Activated CD4-positive, alpha-beta memory T cell treated with anti-CD3 and anti-CD28 coated beads, Interleukin-2, amount 10 ng/mL, durations not matched to agents 7 days and 5 days (primary cell): ENCODE measurements around the gene IMP3. TPM values are rescaled to one million over a fixed set of nuclear protein-coding genes. Genes with fewer than 3 reads are reported as not detected.

Experiments used
- CTCF ChIA-PET: fragments of 350-600 bp; sonication (Branson Sonifier 250); formaldehyde crosslinking; loops from one replicate; lab custom pipeline; 2021; ENCODE audit warnings: antibody characterized with exemption, inconsistent platforms; lab: Charles Lee
- POLR2A ChIA-PET: fragments of 350-600 bp; sonication (Branson Sonifier 250); formaldehyde crosslinking; loops from one replicate; lab custom pipeline; 2021; ENCODE audit warnings: antibody characterized with exemption; lab: Charles Lee
- DNase-seq: peaks from one replicate; pipeline ENCODE4 v3.0.0-alpha.2; 2020
- H3K27ac Mint-ChIP-seq: one replicate; pipeline ENCODE4 v1.8.0; 2021; ENCODE audit warnings: mild to moderate bottlenecking, mixed read lengths
- H3K27me3 Mint-ChIP-seq: one replicate; pipeline ENCODE4 v1.8.0; 2021; ENCODE audit warnings: mixed read lengths
- H3K36me3 Mint-ChIP-seq: one replicate; pipeline ENCODE4 v1.8.0; 2021; ENCODE audit warnings: low read depth, mixed read lengths
- H3K4me1 Mint-ChIP-seq: one replicate; pipeline ENCODE4 v1.8.0; 2021; ENCODE audit warnings: mixed read lengths
- H3K4me3 Mint-ChIP-seq: one replicate; pipeline ENCODE4 v1.8.0; 2021; ENCODE audit warnings: mild to moderate bottlenecking, mixed read lengths
- H3K9me3 Mint-ChIP-seq: one replicate; pipeline ENCODE4 v1.8.0; 2021; ENCODE audit warnings: mixed read lengths
- total RNA-seq, 2 experiments: library from RNA; stranded (reverse); gene quantifications; one replicate each; pipeline ENCODE4 v1.2.3, GENCODE V29; 2021

Gene IMP3
- total RNA-seq, 2 experiments from 2014 or later, result 72.3 to 75.5 TPM

GRCh38 chr15:75666823-75667501 lies 26.9 kb upstream of the IMP3 start:
- peaks cover 8% of the 10 kb centered on the region for H3K4me1 Mint-ChIP-seq
- no peaks in the 10 kb centered on the region for H3K9me3 Mint-ChIP-seq
- H3K4me3 Mint-ChIP-seq, result no peak overlapping the region
- ChIA-PET CTCF (no interaction called here), POLR2A (interaction anchor here (1.8 kb wide), 1 partner anchor 27 kb away, joined by 5 read pairs; the partner anchor contains the start of gene IMP3)
- DNase-seq, result no peak
- no peaks in the 10 kb centered on the region for H3K36me3 Mint-ChIP-seq
- H3K27me3 Mint-ChIP-seq, result no peaks in the 10 kb centered on the region
- no peak overlapping the region for H3K27ac Mint-ChIP-seq

- CTCF ChIA-PET, result interaction anchor here (1.3 kb wide), 1 partner anchor 17 kb away, joined by 4 read pairs; the partner anchor contains the start of gene SNX33
- Mint-ChIP-seq H3K27ac (no peak overlapping the region), H3K36me3 (no peaks in the 10 kb centered on the region), H3K27me3 (no peaks in the 10 kb centered on the region), H3K9me3 (no peaks in the 10 kb centered on the region), H3K4me1 (peaks cover 8% of the 10 kb centered on the region), H3K4me3 (no peak overlapping the region)
- DNase-seq, result no peak
- POLR2A ChIA-PET, result no interaction called here
These were observed 24.0 kb upstream of the IMP3 start for GRCh38 chr15:75663931-75664421.

GRCh38 chr15:75662823-75663519 lies 22.9 kb upstream of the IMP3 start:
- POLR2A ChIA-PET, result no interaction called here
- CTCF ChIA-PET, result no interaction called here
- H3K4me1 Mint-ChIP-seq, result peaks cover 8% of the 10 kb centered on the region
- H3K4me3 Mint-ChIP-seq, result no peak overlapping the region
- no peaks in the 10 kb centered on the region for H3K9me3 Mint-ChIP-seq
- no peaks in the 10 kb centered on the region for H3K27me3 Mint-ChIP-seq
- H3K27ac Mint-ChIP-seq, result no peak overlapping the region
- H3K36me3 Mint-ChIP-seq, result no peaks in the 10 kb centered on the region
- no peak for DNase-seq

- H3K4me1 Mint-ChIP-seq, result peaks cover 8% of the 10 kb centered on the region
- no peaks in the 10 kb centered on the region for H3K27me3 Mint-ChIP-seq
- ChIA-PET POLR2A (interaction anchor here (0.9 to 1.0 kb wide), 2 partner anchors 15 to 83 kb away, joined by 3 read pairs; partner anchors contain the start of gene PTPN9), CTCF (no interaction called here)
- H3K27ac Mint-ChIP-seq, result no peak overlapping the region
- H3K36me3 Mint-ChIP-seq, result no peaks in the 10 kb centered on the region
- H3K4me3 Mint-ChIP-seq, result no peak overlapping the region
- no peak for DNase-seq
- H3K9me3 Mint-ChIP-seq, result no peaks in the 10 kb centered on the region
These were observed 21.7 kb upstream of the IMP3 start for GRCh38 chr15:75661756-75662140.

GRCh38 chr15:75661100-75661755 lies 21.2 kb upstream of the IMP3 start:
- DNase-seq, result no peak
- Mint-ChIP-seq H3K4me1 (peaks cover 4% of the 10 kb centered on the region), H3K9me3 (no peaks in the 10 kb centered on the region), H3K36me3 (no peaks in the 10 kb centered on the region), H3K27me3 (no peaks in the 10 kb centered on the region), H3K4me3 (no peak overlapping the region), H3K27ac (no peak overlapping the region)
- CTCF ChIA-PET, result no interaction called here
- POLR2A ChIA-PET, result interaction anchor here (0.7 to 1.0 kb wide), 3 partner anchors 14 to 82 kb away, joined by 3 read pairs; partner anchors contain the start of gene PTPN9

- Mint-ChIP-seq H3K27ac (no peak overlapping the region), H3K36me3 (no peaks in the 10 kb centered on the region), H3K4me3 (no peak overlapping the region), H3K27me3 (no peaks in the 10 kb centered on the region), H3K9me3 (no peaks in the 10 kb centered on the region), H3K4me1 (no peaks in the 10 kb centered on the region)
- CTCF ChIA-PET, result no interaction called here
- no peak for DNase-seq
- POLR2A ChIA-PET, result interaction anchor here (0.8 kb wide), 1 partner anchor 11 kb away, joined by 3 read pairs; no protein-coding TSS in a partner anchor
These were observed 20.1 kb upstream of the IMP3 start for GRCh38 chr15:75659928-75660645.

- Mint-ChIP-seq H3K4me3 (no peak overlapping the region), H3K9me3 (no peaks in the 10 kb centered on the region), H3K36me3 (no peaks in the 10 kb centered on the region), H3K27ac (no peak overlapping the region), H3K27me3 (no peaks in the 10 kb centered on the region), H3K4me1 (no peaks in the 10 kb centered on the region)
- no peak for DNase-seq
- ChIA-PET POLR2A (interaction anchor here (0.8 kb wide), 1 partner anchor 12 kb away, joined by 3 read pairs; no protein-coding TSS in a partner anchor), CTCF (no interaction called here)
These were observed 19.2 kb upstream of the IMP3 start for GRCh38 chr15:75659141-75659771.

GRCh38 chr15:75656813-75657212 lies 16.8 kb upstream of the IMP3 start:
- Mint-ChIP-seq H3K9me3 (no peaks in the 10 kb centered on the region), H3K36me3 (no peaks in the 10 kb centered on the region), H3K27me3 (no peaks in the 10 kb centered on the region), H3K4me1 (peaks cover 4% of the 10 kb centered on the region), H3K27ac (no peak overlapping the region), H3K4me3 (no peak overlapping the region)
- no peak for DNase-seq
- ChIA-PET POLR2A (no interaction called here), CTCF (no interaction called here)

- Mint-ChIP-seq H3K4me3 (no peak overlapping the region), H3K4me1 (peaks cover 8% of the 10 kb centered on the region), H3K9me3 (no peaks in the 10 kb centered on the region), H3K27me3 (no peaks in the 10 kb centered on the region), H3K36me3 (no peaks in the 10 kb centered on the region), H3K27ac (no peak overlapping the region)
- POLR2A ChIA-PET, result no interaction called here
- no peak for DNase-seq
- CTCF ChIA-PET, result no interaction called here
These were observed 16.3 kb upstream of the IMP3 start for GRCh38 chr15:75656331-75656730.

- Mint-ChIP-seq H3K4me3 (no peak overlapping the region), H3K4me1 (peaks cover 12% of the 10 kb centered on the region), H3K36me3 (no peaks in the 10 kb centered on the region), H3K27ac (no peak overlapping the region), H3K27me3 (no peaks in the 10 kb centered on the region), H3K9me3 (no peaks in the 10 kb centered on the region)
- POLR2A ChIA-PET, result no interaction called here
- DNase-seq, result no peak
- CTCF ChIA-PET, result no interaction called here
These were observed 15.9 kb upstream of the IMP3 start for GRCh38 chr15:75655931-75656330.

- Mint-ChIP-seq H3K27me3 (no peaks in the 10 kb centered on the region), H3K4me1 (peaks cover 20% of the 10 kb centered on the region)
- CTCF ChIA-PET, result no interaction called here
These were observed 14.3 kb upstream of the IMP3 start for GRCh38 chr15:75654201-75654907.

More at GRCh38 chr15:75654201-75654907, 14.3 kb upstream of the IMP3 start:
- H3K4me3 Mint-ChIP-seq, result no peak overlapping the region
- DNase-seq, result no peak
- POLR2A ChIA-PET, result interaction anchor here (0.6 to 1.2 kb wide), 2 partner anchors 213 to 285 kb away, joined by 3 to 4 read pairs; no protein-coding TSS in a partner anchor
- H3K27ac Mint-ChIP-seq, result no peak overlapping the region
- no peaks in the 10 kb centered on the region for H3K36me3 Mint-ChIP-seq
- H3K9me3 Mint-ChIP-seq, result no peaks in the 10 kb centered on the region
